ENCODE measurements around the gene SLC27A4.

- TF ChIP-seq EP300 (IDR thresholded peaks at IDR 0.05) (no peak), POLR2A (IDR thresholded peaks at IDR 0.05; ENCODE audit: low read depth) (peak; percentile 90), POLR2AphosphoS5 (IDR thresholded peaks at IDR 0.05) (peak; percentile 93 to 94)
- TF ChIP-seq, protein P1, sequence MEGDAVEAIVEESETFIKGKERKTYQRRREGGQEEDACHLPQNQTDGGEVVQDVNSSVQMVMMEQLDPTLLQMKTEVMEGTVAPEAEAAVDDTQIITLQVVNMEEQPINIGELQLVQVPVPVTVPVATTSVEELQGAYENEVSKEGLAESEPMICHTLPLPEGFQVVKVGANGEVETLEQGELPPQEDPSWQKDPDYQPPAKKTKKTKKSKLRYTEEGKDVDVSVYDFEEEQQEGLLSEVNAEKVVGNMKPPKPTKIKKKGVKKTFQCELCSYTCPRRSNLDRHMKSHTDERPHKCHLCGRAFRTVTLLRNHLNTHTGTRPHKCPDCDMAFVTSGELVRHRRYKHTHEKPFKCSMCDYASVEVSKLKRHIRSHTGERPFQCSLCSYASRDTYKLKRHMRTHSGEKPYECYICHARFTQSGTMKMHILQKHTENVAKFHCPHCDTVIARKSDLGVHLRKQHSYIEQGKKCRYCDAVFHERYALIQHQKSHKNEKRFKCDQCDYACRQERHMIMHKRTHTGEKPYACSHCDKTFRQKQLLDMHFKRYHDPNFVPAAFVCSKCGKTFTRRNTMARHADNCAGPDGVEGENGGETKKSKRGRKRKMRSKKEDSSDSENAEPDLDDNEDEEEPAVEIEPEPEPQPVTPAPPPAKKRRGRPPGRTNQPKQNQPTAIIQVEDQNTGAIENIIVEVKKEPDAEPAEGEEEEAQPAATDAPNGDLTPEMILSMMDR (IDR thresholded peaks at IDR 0.05), result peak in 1 of 3 experiments; percentile 21
Measured at GRCh38 chr9:128370752-128371629, 30.7 kb downstream of the SLC27A4 start, which contains the start of gene URM1.

Measured in esophagus muscularis mucosa (tissue), 4 donors.